Thoracic aorta (tissue), 2 donors: Measurements from ENCODE around the gene LGALS3BP. TPM values are rescaled to one million over a fixed set of nuclear protein-coding genes. Genes with fewer than 3 reads are reported as not detected.
"Not testable (repeated sequence)": the region's sequence is repeated elsewhere in the genome, so short reads cannot be mapped to it uniquely, and the experiment has no call there.

Source experiments
- ATAC-seq: fragments of 150-250 bp; one replicate; pipeline ENCODE4 v1.8.0; 2017; ENCODE audit warnings: low read depth; ENCODE audit not compliant: insufficient number of reproducible peaks, low FRiP score
- DNase-seq: peaks from one replicate; pipeline ENCODE4 v3.0.0-alpha.2; 2020; ENCODE audit warnings: low spot score
- H3K27ac ChIP-seq, 2 donors: fragments of 200-600 bp; sonication (generic); 1 replicate in 1 of 2; 2 replicates in 1 of 2; pipeline ENCODE4 v1.5.1; 2016; ENCODE audit warnings: mild to moderate bottlenecking in 2 of 2, moderate library complexity in 2 of 2
- H3K27me3 ChIP-seq: fragments of 200-600 bp; sonication (generic); replicated peaks from 2 replicates; pipeline ENCODE4 v1.6.0; 2016; ENCODE audit warnings: mild to moderate bottlenecking; ENCODE audit not compliant: insufficient read depth
- H3K36me3 ChIP-seq: fragments of 200-600 bp; sonication (generic); one replicate; pipeline ENCODE4 v1.5.1; 2016
- H3K4me1 ChIP-seq, 2 donors: fragments of 200-600 bp; sonication (generic); 1 replicate in 1 of 2; 2 replicates in 1 of 2; pipeline versions ENCODE4 v1.5.1 to v1.6.0; 2016; ENCODE audit warnings: low read depth in 2 of 2, mild to moderate bottlenecking in 1 of 2; ENCODE audit not compliant: control insufficient read depth in 1 of 2
- H3K4me3 ChIP-seq: fragments of 200-600 bp; sonication (generic); 2 replicates; pipeline ENCODE4 v1.5.1; 2016; ENCODE audit warnings: mild to moderate bottlenecking
- H3K9me3 ChIP-seq: fragments of 200-600 bp; sonication (generic); 2 replicates; pipeline ENCODE4 v1.5.1; 2016
- total RNA-seq, 2 donors: library from RNA; depleted of rRNA; stranded (reverse); fragments of >200 nt; gene quantifications; one replicate each; pipeline versions ENCODE4 v1.1.0 to v1.2.3, GENCODE V29; 2016
- TF ChIP-seq, protein P1 (sequence below): fragments of 200-600 bp; sonication (generic); IDR thresholded peaks from one replicate; pipeline ENCODE4 v1.5.1; 2019; ENCODE audit warnings: antibody characterized with exemption

Gene LGALS3BP
- total RNA-seq, 2 donors from 2014 or later: 205 to 308 TPM

DNA sequence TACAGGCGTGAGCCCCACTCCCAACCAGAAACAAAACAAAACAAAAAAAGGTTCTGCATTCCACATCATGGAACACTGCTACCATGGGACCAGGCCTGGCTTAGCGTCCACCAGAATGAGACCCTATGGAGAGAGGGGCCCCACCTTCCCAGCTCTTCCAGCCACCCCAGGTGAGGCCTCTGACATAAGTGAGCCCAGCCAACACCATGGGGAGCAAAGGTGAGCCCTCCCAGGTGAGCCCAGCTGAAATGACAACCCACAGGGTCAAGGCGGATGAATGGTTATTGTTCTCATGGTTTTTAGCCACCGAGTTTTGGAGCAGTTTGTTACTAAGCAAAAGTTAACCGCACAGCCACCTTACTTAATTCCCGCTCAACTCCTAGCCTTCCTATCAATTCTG is 16.3 kb downstream of the LGALS3BP start:
- TF ChIP-seq, protein P1, sequence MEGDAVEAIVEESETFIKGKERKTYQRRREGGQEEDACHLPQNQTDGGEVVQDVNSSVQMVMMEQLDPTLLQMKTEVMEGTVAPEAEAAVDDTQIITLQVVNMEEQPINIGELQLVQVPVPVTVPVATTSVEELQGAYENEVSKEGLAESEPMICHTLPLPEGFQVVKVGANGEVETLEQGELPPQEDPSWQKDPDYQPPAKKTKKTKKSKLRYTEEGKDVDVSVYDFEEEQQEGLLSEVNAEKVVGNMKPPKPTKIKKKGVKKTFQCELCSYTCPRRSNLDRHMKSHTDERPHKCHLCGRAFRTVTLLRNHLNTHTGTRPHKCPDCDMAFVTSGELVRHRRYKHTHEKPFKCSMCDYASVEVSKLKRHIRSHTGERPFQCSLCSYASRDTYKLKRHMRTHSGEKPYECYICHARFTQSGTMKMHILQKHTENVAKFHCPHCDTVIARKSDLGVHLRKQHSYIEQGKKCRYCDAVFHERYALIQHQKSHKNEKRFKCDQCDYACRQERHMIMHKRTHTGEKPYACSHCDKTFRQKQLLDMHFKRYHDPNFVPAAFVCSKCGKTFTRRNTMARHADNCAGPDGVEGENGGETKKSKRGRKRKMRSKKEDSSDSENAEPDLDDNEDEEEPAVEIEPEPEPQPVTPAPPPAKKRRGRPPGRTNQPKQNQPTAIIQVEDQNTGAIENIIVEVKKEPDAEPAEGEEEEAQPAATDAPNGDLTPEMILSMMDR: no peak
- no peak for DNase-seq
- Histone ChIP-seq H3K9me3 (no peaks in the 10 kb centered on the region), H3K4me1 (no peaks in the 10 kb centered on the region), H3K27ac (no peak overlapping the region), H3K27me3 (no peaks in the 10 kb centered on the region), H3K36me3 (no peaks in the 10 kb centered on the region), H3K4me3 (no peak overlapping the region)
- ATAC-seq: no peak

DNA sequence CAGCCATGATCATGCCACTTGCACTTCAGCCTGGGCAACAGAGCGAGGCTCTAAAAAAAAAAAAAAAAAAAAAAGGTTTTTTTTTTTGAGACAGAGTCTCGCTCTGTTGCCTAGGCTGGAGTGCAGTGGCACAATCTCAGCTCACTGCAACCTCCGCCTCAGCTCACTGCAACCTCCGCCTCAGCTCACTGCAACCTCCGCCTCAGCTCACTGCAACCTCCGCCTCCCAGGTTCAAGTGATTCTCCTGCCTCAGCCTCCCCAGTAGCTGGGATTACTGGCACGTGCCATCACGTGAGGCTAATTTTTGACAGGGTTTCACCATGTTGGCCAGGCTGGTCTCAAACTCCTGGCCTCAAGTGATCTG is 16.8 kb downstream of the LGALS3BP start:
- not testable (repeated sequence) for H3K36me3 ChIP-seq, DNase-seq, ATAC-seq, H3K4me1 ChIP-seq, H3K4me3 ChIP-seq, H3K27ac ChIP-seq, H3K9me3 ChIP-seq, H3K27me3 ChIP-seq

DNA sequence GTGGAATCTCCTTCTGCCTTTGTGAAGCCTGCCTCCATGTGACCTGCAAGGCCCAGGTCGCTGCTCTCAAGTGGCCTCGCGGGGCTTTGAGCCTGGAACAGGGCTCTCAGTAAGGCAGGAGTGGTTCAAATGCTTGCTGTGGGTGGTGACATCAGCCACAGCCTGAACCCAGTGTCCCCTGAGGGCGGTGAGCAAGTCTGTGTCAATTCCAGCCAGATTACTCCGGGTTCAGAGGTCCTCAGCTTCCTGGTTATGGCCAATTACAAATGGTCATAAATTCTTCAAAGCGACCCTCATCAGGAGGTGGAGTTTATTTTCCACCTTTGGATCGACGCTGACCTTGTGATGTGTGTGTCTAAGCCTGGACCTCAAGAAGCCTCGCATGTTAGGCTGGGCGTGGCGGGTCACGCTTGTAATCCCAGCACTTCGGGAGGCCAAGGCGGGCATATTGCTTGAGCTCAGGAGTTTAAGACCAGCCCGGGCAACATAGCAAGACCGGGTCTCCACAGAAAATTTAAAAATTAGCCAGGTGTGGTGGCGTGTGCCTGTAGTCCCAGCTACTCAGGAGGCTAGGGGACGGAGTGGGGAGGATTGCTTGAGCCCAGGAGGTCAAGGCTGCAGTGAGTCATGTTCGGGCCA is 17.3 kb downstream of the LGALS3BP start:
- DNase-seq (no peak), ATAC-seq (no peak)
- H3K4me1 ChIP-seq: no peaks in the 10 kb centered on the region
- H3K4me3 ChIP-seq: no peak overlapping the region
- no peaks in the 10 kb centered on the region for H3K9me3 ChIP-seq
- TF ChIP-seq, protein P1: no peak
- no peak overlapping the region for H3K27ac ChIP-seq
- no peaks in the 10 kb centered on the region for H3K36me3 ChIP-seq
- no peaks in the 10 kb centered on the region for H3K27me3 ChIP-seq

DNA sequence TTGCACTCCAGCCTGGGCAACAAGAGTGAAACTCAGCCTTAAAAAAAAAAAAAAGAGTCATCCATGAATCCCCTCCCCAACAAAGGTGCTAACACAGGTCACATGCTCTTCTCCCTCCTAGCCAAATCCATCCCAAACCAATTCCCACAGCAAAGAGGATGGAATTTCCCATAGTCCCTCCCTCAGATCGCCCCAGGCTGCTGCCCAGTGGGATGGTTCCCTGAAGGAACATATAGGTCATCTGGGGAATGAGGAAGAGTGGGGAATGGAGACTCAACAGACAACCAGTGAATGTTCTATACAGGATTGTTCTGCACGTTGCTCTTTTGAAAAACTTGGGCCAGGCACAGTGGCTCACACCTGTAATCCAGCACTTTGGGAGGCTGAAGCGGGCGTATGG is 18.2 kb downstream of the LGALS3BP start:
- H3K9me3 ChIP-seq: no peaks in the 10 kb centered on the region
- no peaks in the 10 kb centered on the region for H3K27me3 ChIP-seq
- no peak overlapping the region for H3K4me3 ChIP-seq
- DNase-seq (no peak), ATAC-seq (no peak)
- TF ChIP-seq, protein P1: no peak
- no peak overlapping the region for H3K27ac ChIP-seq
- H3K4me1 ChIP-seq: no peaks in the 10 kb centered on the region
- H3K36me3 ChIP-seq: no peaks in the 10 kb centered on the region

DNA sequence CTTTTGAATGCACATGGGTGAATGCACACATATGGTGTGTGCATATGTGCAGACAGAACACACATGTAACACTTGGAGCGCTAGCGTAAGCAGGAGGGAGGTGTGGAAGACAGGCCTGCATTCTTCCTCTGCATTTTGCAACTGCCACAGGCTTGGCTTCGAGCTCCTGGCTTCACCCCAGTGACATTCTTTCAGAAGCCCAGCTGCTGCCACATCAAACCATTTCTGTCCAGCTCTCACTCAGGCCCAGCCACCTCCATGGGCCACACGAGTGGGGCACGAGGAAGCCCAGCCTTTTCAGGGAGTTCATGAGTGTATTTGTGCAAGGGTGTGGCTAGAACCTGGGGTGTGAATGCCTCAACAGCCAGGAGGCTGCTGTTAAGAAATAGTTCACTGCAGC is 18.8 kb downstream of the LGALS3BP start:
- Histone ChIP-seq H3K27me3 (no peaks in the 10 kb centered on the region), H3K27ac (no peak overlapping the region), H3K9me3 (no peaks in the 10 kb centered on the region), H3K4me3 (no peak overlapping the region), H3K4me1 (no peaks in the 10 kb centered on the region), H3K36me3 (no peaks in the 10 kb centered on the region)
- TF ChIP-seq, protein P1: no peak
- ATAC-seq (no peak), DNase-seq (no peak)

DNA sequence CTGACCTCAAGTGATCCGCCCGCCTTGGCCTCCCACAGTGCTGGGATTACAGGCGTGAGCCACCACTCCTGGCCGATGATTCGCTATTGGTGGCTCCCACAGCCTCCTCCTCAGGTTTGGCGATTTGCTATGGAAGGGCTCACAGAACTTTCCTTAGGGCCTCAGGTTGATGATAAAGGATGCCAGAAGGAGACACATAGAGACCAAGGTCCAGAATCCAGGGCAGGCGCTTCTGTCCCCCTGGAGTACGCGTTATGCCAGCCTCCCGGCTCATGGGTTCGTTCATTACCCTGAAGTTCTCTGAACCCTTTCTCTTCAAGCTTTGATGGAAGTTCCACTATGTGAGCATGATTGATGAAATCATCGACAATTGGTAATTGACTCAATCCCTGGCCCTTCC is 19.9 kb downstream of the LGALS3BP start:
- no peaks in the 10 kb centered on the region for H3K4me1 ChIP-seq
- H3K36me3 ChIP-seq: no peaks in the 10 kb centered on the region
- H3K9me3 ChIP-seq: no peaks in the 10 kb centered on the region
- no peak overlapping the region for H3K4me3 ChIP-seq
- ATAC-seq (no peak), DNase-seq (no peak)
- no peaks in the 10 kb centered on the region for H3K27me3 ChIP-seq
- TF ChIP-seq, protein P1: no peak
- H3K27ac ChIP-seq: no peak overlapping the region
